Stimulated activated naive CD8-positive, alpha-beta T cell treated with anti-CD3 and anti-CD28 coated beads, Interleukin-15, amount 100 ng/mL, for 72 hours (primary cell): ENCODE data around the gene FBF1.
"Not testable (repeated sequence)": the region's sequence is repeated elsewhere in the genome, so short reads cannot be mapped to it uniquely, and the experiment has no call there.

ENCODE experiments used
- ATAC-seq: fragments of 150-1000 bp; cut with Tn5 transposase; 2 replicates; pipeline ENCODE4 v1.10.0; 2021; ENCODE audit warnings: mild to moderate bottlenecking, moderate library complexity
- DNase-seq, 2 donors: peaks; one replicate each; pipeline ENCODE4 v3.0.0; 2021 to 2022
- H3K27ac Mint-ChIP-seq, 2 donors: one replicate each; pipeline ENCODE4 v1.8.0; 2022; ENCODE audit warnings: mild to moderate bottlenecking in 2 of 2, mixed read lengths in 2 of 2, moderate library complexity in 2 of 2
- H3K27me3 Mint-ChIP-seq: one replicate; pipeline ENCODE4 v1.8.0; 2022; ENCODE audit warnings: mixed read lengths
- H3K4me1 Mint-ChIP-seq: one replicate; pipeline ENCODE4 v1.8.0; 2022; ENCODE audit warnings: mild to moderate bottlenecking, mixed read lengths
- H3K4me3 Mint-ChIP-seq, 2 donors: one replicate each; pipeline ENCODE4 v1.8.0; 2022; ENCODE audit warnings: mild to moderate bottlenecking in 2 of 2, mixed read lengths in 2 of 2, moderate library complexity in 1 of 2
- H3K9me3 Mint-ChIP-seq, 2 donors: one replicate each; pipeline ENCODE4 v1.8.0; 2022; ENCODE audit warnings: mixed read lengths in 2 of 2

FBF1 gene

GRCh38 chr17:75869282-75870141 is 71.3 kb downstream of the FBF1 start:
- no peak overlapping the region for H3K4me3 Mint-ChIP-seq
- no peaks in the 10 kb centered on the region for H3K9me3 Mint-ChIP-seq
- no peaks in the 10 kb centered on the region for H3K27me3 Mint-ChIP-seq
- no peak for DNase-seq
- ATAC-seq, result no peak
- H3K27ac Mint-ChIP-seq, result no peak overlapping the region
- H3K4me1 Mint-ChIP-seq, result peaks cover 31% of the 10 kb centered on the region

DNA sequence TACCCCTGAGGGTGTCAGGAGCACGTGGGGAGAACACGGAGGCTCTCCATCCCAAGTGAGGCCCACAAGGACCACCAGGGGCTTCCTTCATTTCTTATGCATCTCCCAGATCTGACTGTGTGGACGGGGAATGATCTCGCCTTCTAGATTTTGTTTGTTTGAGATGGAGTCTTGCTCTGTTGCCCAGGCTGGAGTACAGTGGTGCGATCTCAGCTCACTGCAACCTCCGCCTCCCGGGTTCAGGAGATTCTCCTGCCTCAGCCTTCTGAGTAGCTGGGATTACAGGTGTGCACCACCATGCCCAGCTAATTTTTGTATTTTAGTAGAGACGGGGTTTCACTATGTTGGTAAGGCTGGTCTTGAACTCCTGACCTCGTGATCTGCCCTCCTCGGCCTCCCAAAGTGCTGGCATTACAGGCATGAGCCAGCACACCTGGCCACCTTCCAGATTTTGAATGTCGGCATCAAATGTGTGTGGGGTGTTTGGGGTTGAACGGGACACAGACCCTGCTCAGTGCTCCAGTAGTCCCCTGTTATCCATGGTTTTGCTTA is 72.0 kb downstream of the FBF1 start:
- H3K27me3 Mint-ChIP-seq, H3K9me3 Mint-ChIP-seq, ATAC-seq, H3K27ac Mint-ChIP-seq, H3K4me3 Mint-ChIP-seq, DNase-seq: not testable (repeated sequence)
- H3K4me1 Mint-ChIP-seq, result peaks cover 32% of the 10 kb centered on the region

GRCh38 chr17:75865404-75866188 is 75.2 kb downstream of the FBF1 start:
- Mint-ChIP-seq H3K4me3 (peak overlapping the region in 1 of 2 donors; percentile 26), H3K4me1 (peaks cover 22% of the 10 kb centered on the region), H3K27ac (peak overlapping the region; percentile 52 to 59)
- not testable (repeated sequence) for DNase-seq, ATAC-seq, H3K27me3 Mint-ChIP-seq, H3K9me3 Mint-ChIP-seq

- not testable (repeated sequence) for H3K27me3 Mint-ChIP-seq, DNase-seq, H3K9me3 Mint-ChIP-seq
- Mint-ChIP-seq H3K27ac (peak overlapping the region in 1 of 2 donors; percentile 65), H3K4me1 (peaks cover 22% of the 10 kb centered on the region), H3K4me3 (peak overlapping the region; percentile 22 to 47)
- ATAC-seq, result peak; percentile 58
These were observed 76.0 kb downstream of the FBF1 start for GRCh38 chr17:75864887-75865286.

GRCh38 chr17:75864448-75864871 is 76.4 kb downstream of the FBF1 start:
- peak overlapping the region; percentile 47 to 54 for H3K4me3 Mint-ChIP-seq
- peaks cover 25% of the 10 kb centered on the region for H3K4me1 Mint-ChIP-seq
- peak overlapping the region in 1 of 2 donors; percentile 65 for H3K27ac Mint-ChIP-seq
- H3K27me3 Mint-ChIP-seq, result no peaks in the 10 kb centered on the region
- no peaks in the 10 kb centered on the region for H3K9me3 Mint-ChIP-seq
- DNase-seq (peak in 1 of 2 donors; percentile 60), ATAC-seq (peak; percentile 86)

DNA sequence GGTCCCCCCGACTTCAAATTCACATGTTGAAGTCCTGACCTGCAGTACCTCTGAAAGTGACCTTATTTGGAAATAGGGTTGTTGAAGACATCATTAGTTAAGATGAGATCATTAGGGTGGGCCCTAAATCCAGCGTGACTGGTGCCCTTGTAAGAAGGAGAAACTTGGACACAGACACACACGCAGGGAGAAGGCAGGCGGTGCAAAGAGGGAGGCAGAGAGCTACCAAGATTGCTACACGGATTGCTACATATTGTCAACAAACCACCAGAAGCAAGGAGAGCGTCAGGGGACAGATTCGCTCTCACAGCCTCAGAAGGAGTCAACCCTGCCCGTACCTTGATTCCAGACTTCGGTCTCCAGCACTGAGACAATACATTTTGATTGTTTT is 78.9 kb downstream of the FBF1 start:
- Mint-ChIP-seq H3K27ac (peak overlapping the region in 1 of 2 donors; percentile 61), H3K27me3 (no peaks in the 10 kb centered on the region), H3K4me1 (peaks cover 42% of the 10 kb centered on the region), H3K4me3 (no peak overlapping the region), H3K9me3 (no peaks in the 10 kb centered on the region)
- ATAC-seq (no peak), DNase-seq (no peak)
